ENCODE measurements around the gene SDC1.
A peak's percentile ranks its signal among the peaks of the same experiment; 100 is the strongest.
"Not testable (repeated sequence)": the region's sequence is repeated elsewhere in the genome, so short reads cannot be mapped to it uniquely, and the experiment has no call there.

Gene SDC1

GRCh38 chr2:20236496-20236895 is 11.6 kb upstream of the SDC1 start:
- in situ Hi-C loops (cut with HindIII; ENCODE audit: low sequenced_read_pairs): no loop called here
- no peak for DNase-seq (ENCODE audit: low read depth, low spot score)
- TF ChIP-seq CTCF (IDR thresholded peaks at IDR 0.05; ENCODE audit: low read depth, low read length): no peak
- no peak overlapping the region for H3K4me3 ChIP-seq (ENCODE audit: low read depth, low read length)

- DNase-seq (ENCODE audit: low read depth, low spot score): no peak
- TF ChIP-seq CTCF (IDR thresholded peaks at IDR 0.05; ENCODE audit: low read depth, low read length): no peak
- H3K4me3 ChIP-seq (ENCODE audit: low read depth, low read length): no peak overlapping the region
- in situ Hi-C loops (cut with HindIII; ENCODE audit: low sequenced_read_pairs): no loop called here
These were observed 10.8 kb upstream of the SDC1 start for GRCh38 chr2:20235655-20236305.

DNA sequence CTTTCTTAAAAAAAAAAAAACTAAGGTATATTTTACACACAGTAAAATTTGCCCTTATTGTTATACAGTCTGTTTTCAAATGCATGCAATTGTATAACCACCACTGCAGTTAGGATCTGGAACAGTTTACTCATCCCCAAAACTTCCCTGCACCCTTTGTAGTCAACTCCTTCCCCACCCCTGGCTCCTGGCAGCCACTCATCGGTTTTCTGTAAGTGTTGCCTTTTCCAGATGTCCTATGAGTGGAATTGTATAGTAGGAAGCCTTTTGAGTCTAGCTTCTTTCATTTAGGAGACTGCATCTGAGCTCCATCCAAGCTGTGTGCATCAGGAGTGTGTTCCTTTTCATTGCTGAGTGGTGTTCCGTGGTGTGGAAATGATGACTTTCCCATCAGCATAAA is 9.7 kb upstream of the SDC1 start:
- H3K4me3 ChIP-seq (ENCODE audit: low read depth, low read length); DNase-seq (ENCODE audit: low read depth, low spot score); in situ Hi-C loops (cut with HindIII; ENCODE audit: low sequenced_read_pairs): not testable (repeated sequence)

GRCh38 chr2:20232837-20233207 is 7.9 kb upstream of the SDC1 start:
- in situ Hi-C loops (cut with HindIII; ENCODE audit: low sequenced_read_pairs): no loop called here
- no peak for TF ChIP-seq CTCF (IDR thresholded peaks at IDR 0.05; ENCODE audit: low read depth, low read length)
- no peak overlapping the region for H3K4me3 ChIP-seq (ENCODE audit: low read depth, low read length)
- DNase-seq (ENCODE audit: low read depth, low spot score): no peak

GRCh38 chr2:20231598-20232026 is 6.7 kb upstream of the SDC1 start:
- in situ Hi-C loops (cut with HindIII; ENCODE audit: low sequenced_read_pairs): no loop called here
- no peak overlapping the region for H3K4me3 ChIP-seq (ENCODE audit: low read depth, low read length)
- no peak for TF ChIP-seq CTCF (IDR thresholded peaks at IDR 0.05; ENCODE audit: low read depth, low read length)
- DNase-seq (ENCODE audit: low read depth, low spot score): peak; percentile 53

GRCh38 chr2:20231159-20231558 is 6.2 kb upstream of the SDC1 start:
- no peak overlapping the region for H3K4me3 ChIP-seq (ENCODE audit: low read depth, low read length)
- in situ Hi-C loops (cut with HindIII; ENCODE audit: low sequenced_read_pairs): no loop called here
- no peak for DNase-seq (ENCODE audit: low read depth, low spot score)
- no peak for TF ChIP-seq CTCF (IDR thresholded peaks at IDR 0.05; ENCODE audit: low read depth, low read length)

DNA sequence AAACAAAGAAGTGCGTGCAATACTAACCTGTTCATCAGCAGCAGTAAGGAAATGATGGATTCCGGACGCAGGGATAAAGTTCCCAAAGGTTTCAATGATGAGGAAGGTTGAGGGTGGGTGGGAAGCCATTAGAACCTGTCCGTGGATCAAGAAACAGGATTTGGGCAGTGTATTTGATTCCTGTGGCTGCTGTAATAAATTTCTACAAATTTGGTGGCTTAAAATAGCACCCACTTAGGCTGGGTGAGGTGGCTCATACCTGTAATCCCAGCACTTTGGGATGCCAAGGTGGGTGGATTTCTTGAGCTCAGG is 5.1 kb upstream of the SDC1 start:
- no peak for DNase-seq (ENCODE audit: low read depth, low spot score)
- H3K4me3 ChIP-seq (ENCODE audit: low read depth, low read length): no peak overlapping the region
- in situ Hi-C loops (cut with HindIII; ENCODE audit: low sequenced_read_pairs): no loop called here
- no peak for TF ChIP-seq CTCF (IDR thresholded peaks at IDR 0.05; ENCODE audit: low read depth, low read length)

All from astrocyte of the spinal cord (primary cell).